Stomach (tissue), 4 donors: Measurements from ENCODE around the gene ANKHD1.
"Not testable (repeated sequence)": the region's sequence is repeated elsewhere in the genome, so short reads cannot be mapped to it uniquely, and the experiment has no call there.

Experiments
- CTCF ChIP-seq, 7 experiments: fragments of 450-650 bp in 4 of 7; fragments of 200-600 bp in 3 of 7; sonication (generic) in 3 of 7; IDR thresholded peaks; one replicate each; pipeline ENCODE4 v1.5.1; 2016 to 2019; ENCODE audit warnings: antibody characterized with exemption in 7 of 7, control low read depth in 2 of 7, mild to moderate bottlenecking in 1 of 7
- POLR2A ChIP-seq, 4 donors: fragments of 450-650 bp; IDR thresholded peaks; one replicate each; pipeline ENCODE4 v1.6.1; 2016; ENCODE audit warnings: antibody characterized with exemption in 4 of 4, control low read depth in 2 of 4, mild to moderate bottlenecking in 1 of 4, moderate library complexity in 1 of 4

GRCh38 chr5:140488141-140488540 lies 86.5 kb downstream of the ANKHD1 start:
- TF ChIP-seq CTCF, POLR2A (IDR thresholded peaks at IDR 0.05): not testable (repeated sequence)
